Measurements from ENCODE around the gene TIMM29. TPM values are rescaled to one million over a fixed set of nuclear protein-coding genes. Genes with fewer than 3 reads are reported as not detected.

Gene TIMM29
- total RNA-seq, 1 experiment from 2014 or later: 23.4 TPM

DNA sequence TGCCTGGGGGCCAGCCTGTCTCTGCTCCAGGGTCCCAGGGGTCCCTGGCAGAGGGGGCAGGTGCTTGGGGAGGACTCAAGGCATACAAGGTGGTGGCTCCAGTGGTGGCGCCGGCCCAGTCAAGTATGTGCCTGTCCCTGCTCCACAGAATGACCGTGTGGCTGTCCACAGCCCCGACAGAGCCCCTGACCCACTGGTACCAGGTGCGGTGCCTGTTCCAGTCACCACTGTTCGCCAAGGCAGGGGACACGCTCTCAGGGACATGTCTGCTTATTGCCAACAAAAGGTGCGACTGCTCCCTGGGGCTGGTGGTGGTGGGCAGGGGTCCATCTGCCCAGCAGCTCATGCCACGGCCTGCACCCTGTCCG is 8.3 kb upstream of the TIMM29 start:
- no peaks in the 10 kb centered on the region for H3K23me2 ChIP-seq (ENCODE audit: insufficient read length, low read depth, low read length, poor library complexity, severe bottlenecking)
- H2AFZ ChIP-seq (ENCODE audit: low read length): no peak overlapping the region
- no peak overlapping the region for H2BK5ac ChIP-seq (ENCODE audit: insufficient read length, low read length)
- TF ChIP-seq, protein P1, sequence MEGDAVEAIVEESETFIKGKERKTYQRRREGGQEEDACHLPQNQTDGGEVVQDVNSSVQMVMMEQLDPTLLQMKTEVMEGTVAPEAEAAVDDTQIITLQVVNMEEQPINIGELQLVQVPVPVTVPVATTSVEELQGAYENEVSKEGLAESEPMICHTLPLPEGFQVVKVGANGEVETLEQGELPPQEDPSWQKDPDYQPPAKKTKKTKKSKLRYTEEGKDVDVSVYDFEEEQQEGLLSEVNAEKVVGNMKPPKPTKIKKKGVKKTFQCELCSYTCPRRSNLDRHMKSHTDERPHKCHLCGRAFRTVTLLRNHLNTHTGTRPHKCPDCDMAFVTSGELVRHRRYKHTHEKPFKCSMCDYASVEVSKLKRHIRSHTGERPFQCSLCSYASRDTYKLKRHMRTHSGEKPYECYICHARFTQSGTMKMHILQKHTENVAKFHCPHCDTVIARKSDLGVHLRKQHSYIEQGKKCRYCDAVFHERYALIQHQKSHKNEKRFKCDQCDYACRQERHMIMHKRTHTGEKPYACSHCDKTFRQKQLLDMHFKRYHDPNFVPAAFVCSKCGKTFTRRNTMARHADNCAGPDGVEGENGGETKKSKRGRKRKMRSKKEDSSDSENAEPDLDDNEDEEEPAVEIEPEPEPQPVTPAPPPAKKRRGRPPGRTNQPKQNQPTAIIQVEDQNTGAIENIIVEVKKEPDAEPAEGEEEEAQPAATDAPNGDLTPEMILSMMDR (conservative IDR thresholded peaks at IDR 0.05): no peak
- H4K5ac ChIP-seq (ENCODE audit: insufficient read length, low read depth, low read length): no peak overlapping the region
- no peak overlapping the region for H3T11ph ChIP-seq (ENCODE audit: low read length)
- H3K27ac ChIP-seq (ENCODE audit: insufficient read length, low read depth, low read length): no peak overlapping the region
- H3K36me3 Mint-ChIP-seq (ENCODE audit: insufficient read depth in 1 of 3, low read depth in 3 of 3): peaks cover 9 to 66% (median 54%) of the 10 kb centered on the region in 3 experiments; a peak in 6 of 7 replicates
- WGBS (ENCODE audit: extremely low coverage, insufficient read length, low lambda C conversion rate): no CpG with 5 or more reads among the region's 10 CpGs
- H3K27me3 ChIP-seq (ENCODE audit: insufficient read depth, low read length): no peaks in the 10 kb centered on the region
- H2BK15ac ChIP-seq (ENCODE audit: low read depth, low read length): no peak overlapping the region
- no peak overlapping the region for H4K91ac ChIP-seq (ENCODE audit: insufficient read length, low read depth, low read length)
- no peak overlapping the region for H2BK120ac ChIP-seq (ENCODE audit: low read depth, low read length, poor library complexity, severe bottlenecking)
- no peaks in the 10 kb centered on the region for H3K79me1 ChIP-seq (ENCODE audit: insufficient read depth, low read depth, low read length, poor library complexity, severe bottlenecking)
- DNase-seq: no peak
- H2AK5ac ChIP-seq (ENCODE audit: insufficient read length, low read length): no peak overlapping the region
- no peak overlapping the region for H3K4me3 Mint-ChIP-seq
- H3K9me3 ChIP-seq (ENCODE audit: control insufficient read depth, low read depth, low read length): no peaks in the 10 kb centered on the region
- no peak overlapping the region for H3K9ac ChIP-seq (ENCODE audit: extremely low read depth, insufficient read length, low read length)
- H3K14ac ChIP-seq (ENCODE audit: insufficient read depth, low read length): no peak overlapping the region
- no peaks in the 10 kb centered on the region for H3K4me1 ChIP-seq (ENCODE audit: insufficient read depth, low read length)
- H3K79me2 ChIP-seq (ENCODE audit: insufficient read depth, low read length): no peaks in the 10 kb centered on the region
- no peak overlapping the region for H3K4ac ChIP-seq (ENCODE audit: low read depth, low read length)
- H3K4me1 Mint-ChIP-seq: no peaks in the 10 kb centered on the region
- H4K8ac ChIP-seq (replicated peaks; ENCODE audit: insufficient read length, low read depth, low read length): no peak overlapping the region
- H3K23ac ChIP-seq (ENCODE audit: insufficient read length, low read depth, low read length): no peak overlapping the region
- H3K18ac ChIP-seq (ENCODE audit: insufficient read length, low read depth, low read length): no peak overlapping the region
- H3K56ac ChIP-seq (ENCODE audit: insufficient read length, low read depth, low read length): no peak overlapping the region
- no peaks in the 10 kb centered on the region for H3K9me3 Mint-ChIP-seq
- H3K4me2 ChIP-seq (ENCODE audit: insufficient read depth, insufficient read length, low read length): no peak overlapping the region
- H3K27ac Mint-ChIP-seq: no peak overlapping the region
- no peak overlapping the region for H2BK12ac ChIP-seq (ENCODE audit: insufficient read length, low read depth, low read length)
- H3K27me3 Mint-ChIP-seq (ENCODE audit: low read depth): no peaks in the 10 kb centered on the region
- H2BK20ac ChIP-seq (ENCODE audit: low read depth, low read length, poor library complexity, severe bottlenecking): no peak overlapping the region
- no peaks in the 10 kb centered on the region for H4K20me1 ChIP-seq (ENCODE audit: control insufficient read depth, insufficient read depth, insufficient read length)
